Measurements from ENCODE around the gene COP1. TPM values are rescaled to one million over a fixed set of nuclear protein-coding genes. Genes with fewer than 3 reads are reported as not detected.

Gene COP1
- total and polyA plus RNA-seq, 2 of the 8 experiments (the other 6 are each of a cell fraction or from before 2014, with no cell fraction given) = 26.2 to 44.9 TPM

GRCh38 chr1:176177764-176178163, 29.3 kb downstream of the COP1 start (continued):
- TF ChIP-seq USF2 (IDR thresholded peaks at IDR 0.05; ENCODE audit: low read length) (no peak), CBX8 (IDR thresholded peaks at IDR 0.05; ENCODE audit: borderline replicate concordance, low read depth, low read length) (no peak), HDAC2 (IDR thresholded peaks at IDR 0.05; ENCODE audit: borderline replicate concordance in 1 of 2, low read depth in 2 of 2, low read length in 2 of 2) (no peak), RFX5 (IDR thresholded peaks at IDR 0.05; ENCODE audit: borderline replicate concordance, low read depth, low read length) (no peak), BRCA1 (IDR thresholded peaks at IDR 0.05; ENCODE audit: low read depth, low read length) (no peak), CREB1 (IDR thresholded peaks at IDR 0.05) (no peak), EGR1 (IDR thresholded peaks at IDR 0.05; ENCODE audit: borderline replicate concordance, low read depth, low read length) (no peak), CEBPB (IDR thresholded peaks at IDR 0.05; ENCODE audit: low read depth, low read length) (no peak)
